Kidney (tissue), 14 donors: ENCODE measurements around the gene CEP85. TPM values are rescaled to one million over a fixed set of nuclear protein-coding genes. Genes with fewer than 3 reads are reported as not detected.

Source experiments
- DNase-seq, 5 donors: peaks; one replicate each; pipeline ENCODE4 v3.0.0-alpha.2; 2013 to 2020
- FAIRE-seq: peaks from 2 replicates; lab custom pipeline; 2012; peaks lifted over from hg19 to GRCh38; lab: Jason Lieb, UNC
- H3K27ac ChIP-seq, 2 donors: one replicate each; pipeline ENCODE4 v1.7.0; 2013; ENCODE audit warnings: low read depth in 2 of 2, low read length in 2 of 2, inconsistent platforms in 1 of 2
- H3K27me3 ChIP-seq: one replicate; pipeline ENCODE4 v1.7.1; 2013; ENCODE audit warnings: low read length, inconsistent platforms; ENCODE audit not compliant: control insufficient read depth, insufficient read depth
- H3K36me3 ChIP-seq, 3 donors: one replicate each; pipeline versions ENCODE4 v1.7.0 to v1.7.1; 2013; ENCODE audit warnings: low read length in 3 of 3, control low read depth in 1 of 3, inconsistent platforms in 1 of 3; ENCODE audit not compliant: insufficient read depth in 3 of 3, control insufficient read depth in 2 of 3
- H3K4me1 ChIP-seq, 3 donors: one replicate each; pipeline versions ENCODE4 v1.7.0 to v1.7.1; 2013; ENCODE audit warnings: low read length in 3 of 3, inconsistent platforms in 1 of 3, low read depth in 1 of 3; ENCODE audit not compliant: control insufficient read depth in 2 of 3, insufficient read depth in 2 of 3
- H3K4me3 ChIP-seq, 3 donors: one replicate each; pipeline versions ENCODE4 v1.7.0 to v1.8.1; 2013; ENCODE audit warnings: low read length in 3 of 3, control low read depth in 1 of 3, inconsistent platforms in 1 of 3
- H3K9ac ChIP-seq, 3 donors: one replicate each; pipeline versions ENCODE4 v1.7.0 to v1.7.1; 2013; ENCODE audit warnings: low read length in 3 of 3, control low read depth in 1 of 3, inconsistent platforms in 1 of 3
- H3K9me3 ChIP-seq, 3 donors: one replicate each; pipeline versions ENCODE4 v1.7.0 to v1.7.1; 2013; ENCODE audit warnings: low read length in 3 of 3, control low read depth in 1 of 3, inconsistent platforms in 1 of 3; ENCODE audit not compliant: control insufficient read depth in 2 of 3, insufficient read depth in 1 of 3
- intact Hi-C: fragments of 100-400 bp; cut with DNase I; formaldehyde crosslinking; loops from one replicate; pipeline ENCODE4 v1.11.1; 2022
- polyA plus RNA-seq: library from polyadenylated mRNA; stranded (reverse); fragments of 350-450 nt; fragmentation: Illumina TruSeq; extraction: RNeasy Lipid Tissue Mini Kit (QIAGEN cat#74804); gene quantifications from one replicate; pipeline ENCODE4 v1.2.3, GENCODE V29; 2014; ENCODE audit warnings: low read depth, low replicate concordance; ENCODE audit not compliant: insufficient read depth
- total RNA-seq: library from RNA; stranded (reverse); fragmentation: NEBNext Ultra II Directional; extraction: Animal tissue kit (Norgen Biotek cat#: 25700); gene quantifications from one replicate; pipeline ENCODE4 v1.2.1, GENCODE V29; 2021
- TF ChIP-seq, protein P1 (sequence below): IDR thresholded peaks from 3 replicates; pipeline ENCODE4 v1.5.1; 2012; ENCODE audit warnings: mild to moderate bottlenecking, moderate library complexity, borderline replicate concordance; ENCODE audit not compliant: insufficient read depth; ENCODE audit errors: extremely low read depth
- donor health status: control.
- donor health status: control.
- donor health status: control.
- donor health status: control.
- donor health status: control.
- donor health status: DM: yes; HTN: yes; CAD: no.
- donor health status: Normal renal cell carcinoma (clear cell type).

CEP85 gene
- total and polyA plus RNA-seq, 2 donors from 2014 or later: 8.4 to 8.5 TPM

DNA sequence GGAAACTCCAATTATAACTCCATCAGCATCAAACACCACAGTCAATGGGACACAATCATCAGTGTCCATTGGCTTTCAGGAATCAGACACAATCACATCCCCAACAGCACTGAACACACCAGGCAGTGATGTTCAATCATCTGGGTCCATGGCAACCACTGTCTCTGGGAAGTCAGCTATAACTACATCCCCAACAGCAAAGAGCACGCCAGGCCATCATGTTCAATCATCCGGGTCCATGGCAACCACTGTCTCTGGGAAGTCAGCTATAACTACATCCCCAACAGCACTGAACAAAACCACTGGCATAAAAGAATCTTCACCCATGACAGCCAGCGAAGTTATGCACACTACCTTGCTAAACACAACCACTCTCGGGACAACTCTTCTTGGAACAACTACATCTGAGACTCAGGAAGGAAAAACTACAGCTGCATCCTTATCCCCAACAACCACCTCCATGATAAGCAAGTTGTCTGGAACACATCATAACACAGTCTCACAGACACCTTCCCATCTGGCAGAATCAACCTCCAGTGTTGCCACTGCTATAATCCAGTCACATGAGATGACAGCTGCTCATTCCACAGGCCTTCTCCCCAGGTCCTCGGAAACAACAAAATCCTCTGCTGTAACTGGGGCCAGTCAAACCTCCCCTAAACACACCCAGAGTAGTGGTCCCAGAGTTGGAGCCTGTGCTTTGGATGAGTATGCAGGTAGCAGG is 23.7 kb upstream of the CEP85 start:
- no peaks in the 10 kb centered on the region for H3K36me3 ChIP-seq
- no peak for DNase-seq
- no peak overlapping the region for H3K27ac ChIP-seq
- TF ChIP-seq, protein P1, sequence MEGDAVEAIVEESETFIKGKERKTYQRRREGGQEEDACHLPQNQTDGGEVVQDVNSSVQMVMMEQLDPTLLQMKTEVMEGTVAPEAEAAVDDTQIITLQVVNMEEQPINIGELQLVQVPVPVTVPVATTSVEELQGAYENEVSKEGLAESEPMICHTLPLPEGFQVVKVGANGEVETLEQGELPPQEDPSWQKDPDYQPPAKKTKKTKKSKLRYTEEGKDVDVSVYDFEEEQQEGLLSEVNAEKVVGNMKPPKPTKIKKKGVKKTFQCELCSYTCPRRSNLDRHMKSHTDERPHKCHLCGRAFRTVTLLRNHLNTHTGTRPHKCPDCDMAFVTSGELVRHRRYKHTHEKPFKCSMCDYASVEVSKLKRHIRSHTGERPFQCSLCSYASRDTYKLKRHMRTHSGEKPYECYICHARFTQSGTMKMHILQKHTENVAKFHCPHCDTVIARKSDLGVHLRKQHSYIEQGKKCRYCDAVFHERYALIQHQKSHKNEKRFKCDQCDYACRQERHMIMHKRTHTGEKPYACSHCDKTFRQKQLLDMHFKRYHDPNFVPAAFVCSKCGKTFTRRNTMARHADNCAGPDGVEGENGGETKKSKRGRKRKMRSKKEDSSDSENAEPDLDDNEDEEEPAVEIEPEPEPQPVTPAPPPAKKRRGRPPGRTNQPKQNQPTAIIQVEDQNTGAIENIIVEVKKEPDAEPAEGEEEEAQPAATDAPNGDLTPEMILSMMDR: no peak
- no peaks in the 10 kb centered on the region for H3K9me3 ChIP-seq
- intact Hi-C loops: no loop called here
- no peak for FAIRE-seq
- H3K27me3 ChIP-seq: no peaks in the 10 kb centered on the region
- no peaks in the 10 kb centered on the region for H3K4me1 ChIP-seq
- H3K9ac ChIP-seq: no peak overlapping the region
- no peak overlapping the region for H3K4me3 ChIP-seq

DNA sequence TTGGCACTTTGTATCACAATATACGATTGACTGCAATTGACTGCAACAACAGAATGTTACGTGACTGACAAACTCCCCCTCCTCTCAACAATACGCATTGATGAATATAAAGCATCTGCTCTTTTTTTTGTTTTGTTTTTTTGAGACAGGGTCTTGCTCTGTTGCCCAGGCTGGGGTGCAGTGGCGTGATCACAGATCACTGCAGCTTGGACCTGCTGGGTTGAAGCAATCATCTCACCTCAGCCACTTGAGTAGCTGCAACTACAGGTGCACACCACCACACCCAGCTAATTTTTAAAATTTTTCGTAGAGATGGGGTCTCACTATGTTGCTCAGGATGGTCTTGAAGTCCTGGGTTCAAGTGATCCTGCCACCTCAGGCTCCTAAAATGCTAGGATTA is 21.3 kb upstream of the CEP85 start:
- FAIRE-seq (no peak), DNase-seq (no peak)
- TF ChIP-seq, protein P1: no peak
- no peak overlapping the region for H3K27ac ChIP-seq
- no peaks in the 10 kb centered on the region for H3K9me3 ChIP-seq
- no peaks in the 10 kb centered on the region for H3K36me3 ChIP-seq
- no peak overlapping the region for H3K4me3 ChIP-seq
- H3K4me1 ChIP-seq: no peaks in the 10 kb centered on the region
- no peaks in the 10 kb centered on the region for H3K27me3 ChIP-seq
- intact Hi-C loops: no loop called here
- no peak overlapping the region for H3K9ac ChIP-seq

DNA sequence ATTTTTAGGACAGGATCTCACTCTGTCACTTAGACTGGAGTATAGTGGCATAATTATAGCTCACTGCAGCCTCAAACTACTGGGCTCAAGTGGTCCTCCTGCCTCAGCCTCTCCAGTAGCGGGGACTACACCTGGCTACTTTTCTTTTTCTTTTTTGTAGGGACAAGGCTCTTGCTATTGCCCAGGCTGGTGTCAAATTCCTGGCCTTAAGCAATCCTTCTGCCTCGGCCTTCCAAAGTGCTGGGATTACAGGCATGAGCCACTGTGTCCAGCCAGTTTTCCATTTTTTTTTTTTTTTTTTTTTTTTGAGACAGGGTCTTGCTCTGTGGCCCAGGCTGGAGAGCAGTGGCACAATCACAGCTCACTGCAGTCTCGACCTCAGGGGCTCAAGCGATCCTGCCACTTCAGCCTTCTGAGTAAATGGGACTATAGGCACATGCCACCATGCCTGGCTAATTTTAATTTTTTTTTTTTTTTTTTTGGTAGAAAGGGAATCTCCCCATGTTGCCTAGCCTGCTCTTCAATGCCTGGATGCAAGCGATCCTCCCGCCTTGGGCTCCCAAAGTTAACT is 20.6 kb upstream of the CEP85 start:
- H3K36me3 ChIP-seq: no peaks in the 10 kb centered on the region
- intact Hi-C loops: no loop called here
- DNase-seq: no peak
- H3K9me3 ChIP-seq: no peaks in the 10 kb centered on the region
- no peak for FAIRE-seq
- no peak overlapping the region for H3K9ac ChIP-seq
- no peaks in the 10 kb centered on the region for H3K27me3 ChIP-seq
- H3K27ac ChIP-seq: no peak overlapping the region
- H3K4me1 ChIP-seq: no peaks in the 10 kb centered on the region
- no peak overlapping the region for H3K4me3 ChIP-seq
- TF ChIP-seq, protein P1: no peak
